ENCODE results near the gene RFT1.
"Not testable (repeated sequence)": the region's sequence is repeated elsewhere in the genome, so short reads cannot be mapped to it uniquely, and the experiment has no call there.

The RFT1 gene

DNA sequence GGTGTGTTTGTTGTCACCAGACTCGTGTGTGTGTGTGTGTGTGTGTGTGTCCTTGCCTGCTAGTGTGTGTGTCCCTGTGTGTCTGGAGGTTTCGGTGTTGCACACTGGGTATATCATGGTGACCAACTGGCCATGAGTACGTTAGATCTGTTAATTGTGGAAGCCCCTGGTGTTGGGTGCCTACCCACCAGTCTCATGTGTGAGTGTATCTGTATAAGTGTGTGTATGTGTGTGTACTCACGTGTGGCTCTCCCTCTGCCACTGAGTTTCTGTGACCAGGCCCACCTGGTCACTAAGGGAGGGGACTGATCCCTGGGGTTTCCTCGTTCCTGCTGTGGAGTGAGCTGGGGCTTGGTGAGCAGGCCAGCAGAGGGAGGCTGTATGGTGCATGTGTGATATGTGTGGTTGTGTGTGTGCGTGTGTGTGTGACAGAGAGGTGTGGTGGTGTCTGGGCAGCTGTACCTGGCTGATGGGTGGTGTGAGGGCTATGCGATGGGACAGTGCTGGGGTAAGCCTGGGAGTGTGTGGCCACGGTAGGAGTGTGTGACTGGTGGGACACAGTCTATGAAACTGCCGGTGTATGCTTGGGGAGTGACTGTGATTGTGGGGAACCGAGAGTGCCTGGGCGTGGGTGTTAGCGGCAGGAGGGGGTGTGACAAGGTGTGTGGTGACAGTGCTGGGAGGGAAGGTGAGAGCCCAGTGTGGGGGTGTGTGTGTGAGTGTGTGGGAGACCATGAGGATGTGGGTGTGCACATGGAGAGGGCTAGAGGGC lies 32.6 kb upstream of the RFT1 start:
- DNase-seq: no peak

DNA sequence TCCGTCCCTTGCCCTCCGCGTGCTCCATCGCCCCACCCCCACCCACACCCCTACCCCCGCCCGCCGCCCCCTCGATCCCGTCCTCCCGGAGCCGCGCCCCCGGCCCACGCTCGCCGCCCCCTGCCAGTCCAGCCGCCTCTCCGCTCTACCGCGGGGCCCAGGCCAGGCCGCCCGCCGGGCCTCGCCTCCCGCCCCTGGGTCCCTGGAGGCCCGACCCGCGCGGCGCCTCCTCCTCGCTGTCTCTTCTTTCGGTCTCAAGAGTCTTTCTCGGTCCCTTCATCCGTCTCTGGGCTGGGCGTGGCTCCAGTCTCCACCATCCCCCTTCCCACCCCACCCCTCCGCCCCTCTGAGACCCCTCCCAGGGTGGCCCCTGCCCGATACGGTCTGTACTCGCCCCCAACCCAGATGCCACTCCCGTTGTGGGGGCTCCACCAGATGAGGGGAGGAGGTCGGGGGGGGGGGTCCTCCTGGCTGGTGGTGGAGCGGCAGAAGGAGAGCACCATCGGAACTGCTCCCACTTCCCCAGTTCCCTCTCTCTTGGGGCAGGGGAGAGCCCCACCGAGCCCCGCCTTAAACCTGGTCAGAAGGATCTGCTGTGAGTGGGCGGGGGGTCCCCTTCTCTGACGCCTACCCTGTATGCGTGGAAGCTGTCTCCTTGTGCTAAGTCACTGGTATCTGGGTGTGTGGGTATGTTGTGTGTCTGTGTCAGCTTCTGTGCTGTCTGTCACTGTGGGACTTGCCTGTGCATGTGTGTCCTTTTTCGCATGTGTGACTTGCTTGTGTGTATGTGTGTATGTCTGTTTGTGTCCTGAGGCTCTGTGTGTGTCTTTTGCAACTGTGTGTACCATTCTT lies 31.8 kb upstream of the RFT1 start:
- peak; percentile 33 for DNase-seq

DNA sequence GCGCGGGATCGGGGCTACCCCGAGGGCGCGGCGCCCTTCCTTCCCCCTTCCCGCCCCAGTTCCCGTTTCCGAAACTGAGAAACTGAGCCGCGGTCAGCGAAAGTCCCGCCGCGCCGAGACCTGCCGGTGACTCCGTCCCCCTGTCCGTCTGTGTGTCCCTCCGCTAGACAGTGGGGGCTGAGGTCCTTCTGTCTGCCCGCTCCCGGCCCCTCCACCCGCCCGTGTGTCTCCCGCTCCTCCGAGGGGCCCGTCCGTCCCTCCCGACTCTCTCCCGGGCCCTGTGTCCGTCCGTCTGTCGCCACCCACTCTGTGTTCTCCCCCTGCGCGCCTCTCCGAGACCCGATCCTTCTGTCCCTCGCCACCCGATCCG lies 31.2 kb upstream of the RFT1 start:
- DNase-seq: peak; percentile 28

DNA sequence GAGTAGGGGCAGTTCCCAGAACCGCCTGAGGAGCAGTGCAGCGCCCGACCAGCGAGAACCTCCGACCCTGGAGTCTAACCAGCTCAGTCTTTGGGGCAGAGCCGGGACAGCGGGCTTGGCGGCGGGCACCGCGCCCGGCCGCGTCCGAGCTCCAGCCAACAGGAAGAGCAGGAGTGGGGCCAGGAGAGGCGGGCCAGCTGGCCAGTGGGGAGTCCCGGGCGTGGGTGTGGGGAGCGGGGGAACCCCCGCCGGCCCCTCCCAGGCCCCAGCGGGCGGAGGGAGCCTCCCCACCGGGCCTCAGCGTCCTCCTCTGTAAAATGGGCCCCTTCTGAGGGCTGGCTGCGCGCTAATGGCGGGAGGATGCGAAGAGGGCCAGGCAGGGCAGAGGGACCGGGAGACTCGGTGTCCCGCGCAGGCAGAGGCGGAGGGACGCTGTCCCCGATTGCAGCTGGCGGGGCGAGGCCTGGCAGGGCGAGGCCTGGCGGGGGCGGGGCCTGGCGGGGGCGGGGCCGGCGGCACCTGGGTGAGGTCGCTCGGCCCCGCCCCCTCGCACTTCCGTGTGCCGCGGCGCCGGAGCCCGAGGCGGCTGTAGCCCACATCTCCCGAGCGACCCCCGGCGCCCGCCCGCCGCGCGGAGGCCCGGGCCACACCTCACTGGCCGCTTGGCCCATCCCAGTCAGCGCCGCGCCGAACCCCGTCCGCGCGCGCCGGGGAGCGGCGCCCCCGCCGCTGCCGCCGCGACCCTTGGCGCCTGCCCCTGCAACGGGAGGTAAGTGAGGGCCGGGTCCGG lies 30.6 kb upstream of the RFT1 start, which contains the start of gene PRKCD:
TSS of gene PRKCD (plus strand) at position 550 of the 790 bp plus-strand sequence. CDS start 17,214 bp downstream, outside the sequence.
- DNase-seq: peak; percentile 89

DNA sequence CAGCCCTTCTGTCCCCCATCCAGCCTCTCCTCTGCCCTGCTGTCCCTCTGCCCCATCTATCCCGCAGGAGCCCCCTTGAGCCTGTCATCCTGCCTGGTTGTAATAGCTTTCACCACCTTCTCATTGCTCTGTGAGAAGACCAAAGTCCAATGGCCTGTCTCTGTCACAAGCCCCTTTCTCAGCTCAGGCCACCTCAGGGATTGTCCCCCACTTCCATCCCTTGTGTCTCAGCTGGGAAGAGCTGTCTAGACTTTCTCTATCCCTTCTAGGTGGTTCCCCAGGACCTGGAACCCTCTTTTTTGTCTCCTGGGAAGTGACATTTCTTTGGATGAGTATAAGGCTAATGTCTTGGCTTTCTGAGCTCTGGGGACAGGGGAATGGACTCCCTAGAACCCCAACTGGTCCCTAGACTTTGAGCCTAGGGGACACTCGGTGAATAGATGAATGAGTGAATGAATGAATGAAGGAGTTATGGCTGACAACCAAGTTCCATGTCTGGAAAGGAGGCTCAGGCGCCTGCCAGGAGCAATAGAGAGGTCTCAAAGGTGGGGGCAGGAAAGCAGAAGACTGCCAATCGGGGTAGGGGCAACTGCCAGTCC lies 29.9 kb upstream of the RFT1 start:
- no peak for DNase-seq

DNA sequence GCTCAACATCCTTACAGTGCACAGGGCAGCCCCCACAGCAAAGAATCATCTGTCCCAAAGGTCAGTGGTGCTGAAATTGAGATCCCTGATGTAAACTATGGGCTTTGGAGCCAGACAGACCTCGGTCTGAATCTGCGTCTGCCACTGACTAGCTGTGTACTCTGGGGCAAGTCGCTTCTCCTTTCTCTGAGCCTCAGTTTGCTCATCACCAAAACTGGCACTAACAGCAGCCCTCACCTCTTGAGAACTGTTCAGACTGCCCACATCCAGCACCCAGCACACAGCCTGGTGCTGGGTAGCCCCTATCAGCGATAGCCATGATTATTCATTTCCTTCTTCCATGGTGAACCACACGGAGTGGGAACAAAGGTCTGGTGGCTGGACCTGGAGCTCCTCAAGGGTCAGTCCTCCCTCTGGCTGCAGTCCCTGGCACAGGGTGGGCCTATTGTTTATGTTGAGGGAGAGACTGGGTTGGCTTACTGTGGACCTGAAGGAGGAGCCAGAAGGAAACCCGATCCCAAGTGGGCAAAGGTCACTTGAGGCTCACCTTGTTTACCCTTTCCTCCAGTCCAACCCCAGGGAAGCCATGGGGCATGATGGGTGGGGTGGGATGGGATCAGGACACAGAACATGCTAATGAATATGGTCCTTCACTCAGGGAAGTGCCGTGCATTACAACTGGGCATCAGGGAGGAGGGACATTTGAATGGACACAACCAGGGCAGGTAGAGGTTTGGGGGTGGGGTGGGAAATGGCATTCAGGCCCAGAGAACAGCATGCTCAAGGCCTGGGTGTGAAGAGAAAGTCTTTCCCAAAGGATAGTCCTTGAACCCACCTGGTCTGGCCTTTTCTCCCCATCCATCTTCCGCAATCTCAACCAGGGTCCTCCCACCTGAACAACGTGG lies 29.2 kb upstream of the RFT1 start:
- no peak for DNase-seq

DNA sequence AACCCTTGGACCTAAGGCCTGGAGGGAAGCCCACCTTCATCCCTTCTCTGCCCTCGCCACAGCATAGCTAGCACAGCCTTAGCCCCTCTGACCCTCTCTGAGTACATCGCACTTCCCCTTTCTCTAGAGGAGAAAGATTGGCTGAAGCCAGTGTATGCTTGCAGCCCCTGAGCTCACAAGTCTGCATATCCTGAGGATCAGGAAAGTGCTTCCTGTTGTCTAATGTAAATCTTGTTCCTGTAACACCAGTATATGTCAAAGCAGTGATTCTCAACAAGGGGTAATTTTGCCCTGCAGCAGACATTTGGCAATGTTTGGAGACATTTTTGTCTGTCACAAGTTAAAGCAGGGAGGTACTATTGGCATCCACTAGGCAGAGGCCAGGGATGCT lies 28.5 kb upstream of the RFT1 start:
- no peak for DNase-seq

DNA sequence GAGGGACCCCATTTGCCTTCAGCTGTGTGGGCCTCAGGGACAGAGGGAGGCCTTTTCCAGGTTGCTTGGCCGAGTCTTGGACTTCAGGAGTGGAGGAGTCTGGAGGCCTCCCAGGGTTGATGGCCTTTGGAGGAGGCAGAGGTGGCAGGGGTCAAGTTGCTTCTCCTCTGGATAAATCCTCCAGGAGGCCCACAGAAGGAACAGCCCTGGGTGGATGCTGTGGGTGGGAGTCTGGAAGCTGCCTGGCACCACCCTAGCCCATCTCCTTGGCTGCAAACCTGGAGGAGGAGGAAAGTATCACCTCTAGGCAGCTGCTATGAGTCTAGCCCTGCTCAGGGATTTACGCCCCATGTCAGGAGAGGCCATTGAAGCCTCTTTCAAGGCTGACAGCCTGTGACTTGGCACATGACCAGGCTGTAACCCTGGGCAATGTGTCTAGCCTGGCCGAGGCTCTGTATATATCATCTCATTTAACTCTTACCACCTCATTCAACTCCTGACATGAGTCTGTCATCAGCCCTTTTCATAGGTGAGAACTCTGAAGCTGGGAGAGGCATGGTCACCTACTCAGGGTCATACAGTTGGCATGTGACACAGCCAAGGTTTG lies 27.8 kb upstream of the RFT1 start:
- DNase-seq: no peak

DNA sequence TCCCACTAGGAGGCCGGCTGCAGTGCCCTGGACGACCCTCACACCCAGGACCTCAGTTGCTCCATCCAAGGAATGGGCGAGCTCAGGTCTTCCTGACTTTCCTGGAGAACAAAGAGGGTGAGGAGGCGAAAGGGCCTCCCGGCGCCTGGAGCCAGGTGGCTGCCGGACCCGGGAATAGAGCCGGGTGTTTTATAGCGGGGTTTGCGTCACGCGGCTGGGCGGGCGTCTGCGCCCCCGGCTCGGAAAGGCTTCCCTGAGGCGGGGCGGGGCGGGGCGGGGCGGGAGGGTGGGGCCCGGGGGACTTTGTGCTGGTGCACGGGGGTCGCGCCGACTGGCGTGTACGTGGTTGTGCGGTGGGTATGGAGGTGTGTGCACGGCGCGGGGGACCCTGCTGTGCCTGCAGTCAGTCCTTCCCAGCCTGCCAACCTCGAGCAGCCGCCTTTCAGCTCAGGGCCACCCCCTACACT lies 26.2 kb upstream of the RFT1 start:
- no peak for DNase-seq

DNA sequence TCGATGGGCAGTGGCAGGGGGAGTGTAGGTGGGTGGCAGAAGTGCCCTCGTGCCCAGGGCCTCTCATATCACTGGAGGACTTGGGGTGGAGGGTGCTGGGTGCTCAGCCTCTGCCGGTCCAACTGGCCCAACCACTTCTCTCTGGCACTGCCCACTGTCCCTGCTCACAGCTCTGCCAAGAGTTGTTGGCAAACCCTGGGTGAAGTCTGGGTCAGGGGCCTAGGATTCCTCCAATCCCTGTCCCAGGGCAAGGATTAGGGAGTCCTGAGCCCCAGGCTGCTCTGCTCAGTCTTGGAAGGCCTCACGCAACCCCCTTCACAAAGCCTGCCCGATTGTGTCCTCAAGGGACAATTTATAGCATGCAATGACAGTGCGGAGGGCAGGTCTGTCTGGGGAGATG lies 25.5 kb upstream of the RFT1 start:
- no peak for DNase-seq

DNA sequence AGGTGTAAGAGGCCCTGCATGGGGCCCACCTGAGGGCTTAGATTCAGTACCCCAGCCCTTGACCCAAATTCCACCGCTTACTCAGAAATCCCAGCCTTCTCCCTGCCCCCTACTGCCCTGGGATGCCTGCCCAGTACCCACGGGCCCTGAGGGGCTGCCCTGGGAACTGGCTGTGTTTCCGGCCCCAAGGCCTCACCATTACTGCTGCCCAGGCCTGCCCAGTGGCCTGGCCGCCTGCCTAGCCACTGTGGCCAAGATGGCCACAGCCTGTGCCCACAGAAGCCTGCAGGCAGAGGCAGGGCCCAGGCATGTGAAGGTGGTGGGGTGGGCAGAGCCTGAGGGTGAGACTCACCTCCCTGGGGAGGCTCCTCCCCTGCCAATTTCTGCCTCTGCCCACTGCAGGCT lies 24.6 kb upstream of the RFT1 start:
- DNase-seq: no peak

DNA sequence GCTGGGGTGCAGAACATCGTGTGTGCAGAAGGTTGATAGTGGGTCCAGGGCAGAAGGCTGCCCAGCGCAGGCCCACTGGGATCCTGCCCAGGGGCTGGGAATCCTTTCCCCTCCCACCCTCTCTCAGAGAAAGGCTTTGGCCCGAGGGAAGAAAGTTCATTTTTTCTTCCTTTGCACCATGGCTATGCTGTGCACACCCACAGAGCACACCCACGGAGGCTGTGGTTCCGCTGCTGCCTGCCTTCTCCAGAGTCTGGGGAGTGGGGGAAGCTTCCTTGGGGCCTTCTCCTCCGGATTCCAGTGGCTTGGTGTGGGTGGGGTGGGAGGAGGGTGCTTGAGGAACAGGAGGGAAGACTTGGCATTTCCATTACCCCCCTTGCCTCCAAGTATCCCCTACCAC lies 23.7 kb upstream of the RFT1 start:
- DNase-seq: no peak

DNA sequence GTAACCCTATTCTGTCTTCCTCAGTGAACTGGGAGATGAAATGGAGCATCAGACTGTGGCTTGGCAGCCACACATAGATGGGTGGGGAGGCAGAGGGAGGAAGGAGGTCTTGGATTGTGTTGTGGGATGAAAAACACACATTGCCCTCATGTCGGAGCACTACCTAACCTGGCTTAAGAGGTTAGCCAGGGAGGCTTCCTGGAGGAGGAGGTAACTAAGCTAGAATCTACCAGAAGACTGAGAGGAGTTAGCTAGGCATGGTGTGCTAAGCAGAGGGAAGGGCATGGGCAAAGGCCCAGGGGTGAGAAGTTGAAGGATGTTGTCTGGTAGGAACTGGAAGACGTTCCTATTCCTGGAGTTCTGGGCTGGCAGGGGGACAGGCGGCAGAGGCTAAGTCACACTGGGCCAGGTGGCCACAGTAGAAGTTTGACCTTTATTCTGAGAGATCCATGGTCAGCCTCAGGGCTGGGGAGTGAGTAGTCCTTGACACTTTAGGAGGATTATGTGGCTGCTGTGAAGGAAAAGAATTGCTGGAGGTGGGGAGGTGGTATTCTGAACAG lies 23.1 kb upstream of the RFT1 start:
- DNase-seq: no peak

DNA sequence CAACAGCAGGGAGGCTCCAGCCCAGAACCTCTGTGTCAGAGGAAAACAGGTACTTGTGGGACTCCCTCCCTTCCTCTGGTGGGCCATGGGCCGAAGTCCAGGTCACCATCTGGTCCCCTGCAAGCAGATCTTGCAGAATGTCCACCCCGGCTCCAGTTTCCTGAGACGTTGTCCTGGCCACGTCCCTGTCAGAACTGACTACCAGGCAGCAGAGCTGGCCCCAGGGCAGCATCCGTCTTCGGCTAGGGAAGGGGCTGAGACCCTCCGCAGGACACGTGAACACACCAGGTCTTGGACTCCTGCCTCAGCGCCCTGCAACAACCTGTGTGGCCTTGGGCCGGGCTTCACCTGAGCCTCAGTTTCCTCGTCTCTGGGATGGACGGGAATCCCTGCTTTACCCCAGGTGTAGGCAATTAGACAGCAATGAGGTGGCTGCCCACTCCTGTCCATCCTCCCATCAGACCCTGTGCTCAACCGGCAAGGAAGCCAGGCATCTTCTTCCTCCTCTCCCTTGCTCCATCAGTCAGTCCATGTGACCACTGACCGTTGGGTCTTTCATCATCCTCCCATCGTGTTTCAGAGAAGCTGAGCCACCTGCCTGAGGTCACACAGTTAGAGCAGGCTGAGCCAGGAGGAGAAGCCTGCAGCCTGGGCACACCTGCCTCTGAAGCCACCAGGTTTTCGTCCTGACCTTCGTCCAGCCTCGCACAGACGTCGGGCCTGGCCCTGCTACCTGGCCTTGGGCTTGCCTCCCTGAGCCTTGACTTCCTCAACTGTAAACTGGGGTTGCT lies 21.8 kb upstream of the RFT1 start:
- DNase-seq: no peak

DNA sequence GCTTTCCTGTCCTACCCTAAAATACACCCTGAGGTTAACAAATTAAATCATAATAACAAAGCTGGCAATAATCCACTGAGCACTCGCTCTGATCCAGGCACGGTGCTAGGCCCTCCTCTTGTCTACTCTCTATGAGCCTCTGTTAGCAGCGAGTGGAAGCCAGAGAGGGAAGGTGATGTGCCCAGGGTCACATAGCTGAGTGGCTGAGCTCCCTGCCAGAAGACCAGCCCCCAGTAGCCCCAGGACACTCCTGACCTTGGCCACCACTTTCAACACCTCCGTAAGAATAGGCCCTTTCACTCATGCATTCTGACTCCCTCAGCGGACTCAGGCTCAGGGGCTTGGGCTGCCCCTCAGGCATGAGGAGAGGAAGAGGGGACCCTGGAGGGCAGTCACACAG lies 21.2 kb upstream of the RFT1 start:
- no peak for DNase-seq

DNA sequence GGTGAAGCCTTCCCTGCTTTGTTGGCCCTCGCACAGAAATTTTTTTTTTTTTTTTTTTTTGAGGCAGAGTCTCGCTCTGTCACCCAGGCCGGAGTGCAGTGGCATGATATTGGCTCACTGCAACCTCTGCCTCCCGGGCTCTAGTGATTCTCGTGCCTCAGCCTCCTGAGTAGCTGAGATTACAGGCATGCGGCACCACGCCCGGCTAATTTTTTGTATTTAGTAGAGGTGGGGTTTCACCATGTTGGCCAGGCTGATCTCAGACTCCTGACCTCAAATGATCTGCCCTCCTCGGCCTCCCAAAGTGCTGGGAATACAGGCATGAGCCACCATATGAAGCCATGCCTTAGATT lies 20.8 kb upstream of the RFT1 start:
- not testable (repeated sequence) for DNase-seq

DNA sequence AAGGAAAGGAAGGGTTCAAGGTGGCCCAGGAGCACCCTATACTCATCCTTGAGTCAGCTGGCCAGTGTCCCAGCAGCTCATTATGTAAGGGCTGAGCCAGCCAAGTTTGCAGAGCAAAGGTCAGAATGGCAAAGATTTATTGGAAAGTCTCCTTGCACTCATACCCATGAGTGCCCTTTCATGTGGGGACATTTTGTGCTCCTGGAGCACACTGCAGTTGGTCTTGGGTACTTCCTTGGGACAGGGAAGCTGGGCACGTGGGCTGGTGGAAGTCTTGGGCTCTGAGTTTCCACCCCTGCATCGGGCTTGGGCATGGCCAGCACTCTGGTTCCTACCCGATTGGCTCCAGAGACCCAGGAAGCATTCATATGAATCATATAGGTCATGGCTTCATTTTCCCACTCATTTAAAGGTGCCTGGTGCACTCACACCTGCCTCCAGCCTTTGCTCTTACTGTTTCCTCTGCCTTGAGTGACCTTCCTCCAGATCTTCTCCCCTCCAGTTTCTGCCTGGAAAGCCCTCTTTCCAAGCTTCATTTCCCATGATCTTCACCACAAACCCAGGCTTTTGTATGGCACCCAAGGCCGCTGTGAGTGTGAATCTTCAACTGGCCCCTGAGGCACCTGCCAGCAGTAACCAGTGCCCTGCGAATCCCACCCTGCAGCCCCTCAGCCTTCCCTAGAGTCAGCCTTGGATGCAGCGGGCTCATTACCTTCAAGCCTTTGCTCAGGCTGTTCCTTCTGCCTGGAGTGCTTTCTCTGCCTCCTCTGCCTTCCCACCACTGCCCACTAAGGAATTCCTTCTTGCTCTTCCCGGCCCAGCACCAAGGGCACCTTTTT lies 20.2 kb upstream of the RFT1 start:
- DNase-seq: peak; percentile 59

DNA sequence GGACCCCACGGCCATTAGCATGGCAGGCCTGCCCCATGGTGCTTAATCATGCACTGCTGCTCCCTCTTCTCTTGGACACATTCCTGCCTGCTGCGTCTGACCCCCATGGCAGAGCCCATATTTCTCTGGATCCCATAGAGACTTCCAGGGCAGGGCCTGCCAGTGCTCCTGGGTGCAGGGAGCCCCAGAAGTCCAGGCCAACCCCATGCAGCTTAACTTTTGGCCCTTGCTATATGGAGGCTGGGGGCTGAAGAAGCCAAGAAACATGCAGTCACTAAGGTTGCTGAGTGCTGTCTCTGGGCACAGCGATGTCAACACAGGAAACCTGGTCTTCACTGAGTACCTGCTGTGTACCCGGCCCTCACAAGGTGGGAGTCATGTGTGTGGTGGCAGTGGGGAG lies 19.5 kb upstream of the RFT1 start:
- DNase-seq: no peak

DNA sequence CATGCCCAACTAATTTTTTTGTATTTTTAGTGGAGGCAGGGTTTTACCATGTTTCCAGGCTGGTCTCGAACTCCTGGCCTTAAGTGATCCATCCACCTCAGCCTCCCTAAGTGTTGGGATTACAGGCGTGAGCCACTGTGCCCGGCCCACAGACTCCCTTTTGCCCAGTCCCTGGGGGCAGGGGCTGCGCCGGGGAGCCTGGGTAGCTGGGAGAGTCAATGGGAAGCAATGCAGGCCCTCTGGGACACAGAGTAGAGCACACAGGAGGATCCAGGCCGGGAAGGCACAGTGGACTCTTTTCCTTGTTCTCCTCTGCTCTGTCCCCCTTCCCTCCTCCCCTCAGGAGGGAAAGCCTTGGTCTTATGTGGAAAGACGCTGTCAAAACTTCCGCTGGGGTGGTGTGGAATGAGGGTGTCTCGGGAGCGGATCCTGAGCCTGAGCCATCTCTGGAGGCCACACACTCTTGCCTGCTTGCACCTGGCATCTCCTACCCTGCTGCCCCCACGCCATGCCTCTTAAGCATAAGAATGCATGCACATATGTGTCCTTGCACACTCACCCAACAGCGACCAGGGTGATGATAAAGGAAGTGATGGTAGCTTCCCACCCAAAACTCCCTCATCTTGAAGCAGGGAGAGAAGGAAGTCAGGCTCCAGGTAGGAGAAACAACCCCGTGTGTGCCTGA lies 18.9 kb upstream of the RFT1 start:
- no peak for DNase-seq

All from EL (cell line).